GM23248 (cell line): ENCODE results near the gene STRIT1. TPM values are rescaled to one million over a fixed set of nuclear protein-coding genes. Genes with fewer than 3 reads are reported as not detected.
"Not testable (repeated sequence)": the region's sequence is repeated elsewhere in the genome, so short reads cannot be mapped to it uniquely, and the experiment has no call there.

Experiments
- DNase-seq: peaks from one replicate; pipeline ENCODE4 v3.0.0-alpha.2; 2015
- H2AFZ ChIP-seq: fragments of 200-600 bp; sonication (generic); 2 replicates; pipeline ENCODE4 v1.6.1; 2016; ENCODE audit warnings: antibody characterized with exemption
- H3F3A ChIP-seq: fragments of 200-600 bp; sonication (generic); 2 replicates; pipeline ENCODE4 v1.6.1; 2016; ENCODE audit warnings: mild to moderate bottlenecking, antibody characterized with exemption, mixed run types; ENCODE audit not compliant: insufficient read depth
- H3K27ac ChIP-seq: fragments of 200-600 bp; sonication (generic); 2 replicates; pipeline ENCODE4 v1.5.1; 2016; ENCODE audit warnings: mild to moderate bottlenecking
- H3K27me3 ChIP-seq: fragments of 200-600 bp; sonication (generic); replicated peaks from 2 replicates; pipeline ENCODE4 v1.6.1; 2016; ENCODE audit warnings: mild to moderate bottlenecking; ENCODE audit not compliant: insufficient read depth
- H3K36me3 ChIP-seq: fragments of 200-600 bp; sonication (generic); 2 replicates; pipeline ENCODE4 v1.6.1; 2016; ENCODE audit warnings: low read depth, mild to moderate bottlenecking
- H3K4me1 ChIP-seq: fragments of 200-600 bp; sonication (generic); 2 replicates; pipeline ENCODE4 v1.6.1; 2016; ENCODE audit warnings: mild to moderate bottlenecking; ENCODE audit not compliant: insufficient read depth
- H3K4me2 ChIP-seq: fragments of 200-600 bp; sonication (generic); one replicate; pipeline ENCODE4 v1.6.1; 2016; ENCODE audit warnings: mild to moderate bottlenecking; ENCODE audit not compliant: unreplicated experiment
- H3K4me3 ChIP-seq: fragments of 200-600 bp; sonication (generic); 2 replicates; pipeline ENCODE4 v1.5.1; 2016; ENCODE audit warnings: mild to moderate bottlenecking
- H3K79me2 ChIP-seq: fragments of 200-600 bp; sonication (generic); 2 replicates; pipeline ENCODE4 v1.6.1; 2016; ENCODE audit warnings: mild to moderate bottlenecking; ENCODE audit not compliant: insufficient read depth
- H3K9ac ChIP-seq: fragments of 200-600 bp; sonication (generic); 2 replicates; pipeline ENCODE4 v1.6.1; 2016; ENCODE audit warnings: mild to moderate bottlenecking
- H3K9me2 ChIP-seq: fragments of 200-600 bp; sonication (generic); 2 replicates; pipeline ENCODE4 v1.6.1; 2016; ENCODE audit warnings: mixed run types, mild to moderate bottlenecking, moderate library complexity; ENCODE audit not compliant: insufficient read depth
- H3K9me3 ChIP-seq: fragments of 200-600 bp; sonication (generic); one replicate; pipeline ENCODE4 v1.6.1; 2017; ENCODE audit warnings: low read depth
- H4K20me1 ChIP-seq: fragments of 200-600 bp; sonication (generic); 2 replicates; pipeline ENCODE4 v1.6.0; 2016; ENCODE audit not compliant: insufficient read depth
- EZH2 ChIP-seq: fragments of 200-600 bp; sonication (generic); IDR thresholded peaks from 2 replicates; pipeline ENCODE4 v1.6.1; 2018; ENCODE audit warnings: antibody characterized with exemption, mild to moderate bottlenecking; ENCODE audit not compliant: insufficient read depth, poor library complexity, severe bottlenecking
- EZH2phosphoT487 ChIP-seq: fragments of 200-600 bp; sonication (generic); IDR thresholded peaks from 2 replicates; pipeline ENCODE4 v1.6.1; 2018; ENCODE audit warnings: antibody characterized with exemption, moderate library complexity, mild to moderate bottlenecking, low read depth; ENCODE audit not compliant: insufficient read depth
- WGBS, 2 experiments: methylation state at CpG; one replicate each; pipeline ENCODE4 v1.1.6; 2015 to 2017; ENCODE audit warnings: low lambda C conversion rate in 2 of 2, low coverage in 1 of 2; ENCODE audit errors: missing lambda C conversion rate in 2 of 2; 5-methylcytosine and 5-hydroxymethylcytosine counted together
- in situ Hi-C: fragments of 300-500 bp; cut with MboI; formaldehyde crosslinking; loops from 2 replicates; pipeline ENCODE4 v1.15.0; 2020
- polyA plus RNA-seq: library from polyadenylated mRNA; unstranded; fragments of >200 nt; fragmentation: Nextera tagmentation; extraction: Ambion mirVana; gene quantifications from 2 replicates; pipeline ENCODE4 v1.2.1, GENCODE V29; 2016
- total RNA-seq: library from RNA; depleted of rRNA; stranded (reverse); fragments of >200 nt; shearing (Covaris generic); gene quantifications from 2 replicates; pipeline ENCODE4 v1.2.3, GENCODE V29; 2014

Gene STRIT1
- total and polyA plus RNA-seq, 2 experiments from 2014 or later = not detected

- Histone ChIP-seq H4K20me1 (no peaks in the 10 kb centered on the region), H3K27ac (no peak overlapping the region), H3K9ac (no peak overlapping the region), H3K27me3 (no peaks in the 10 kb centered on the region), H3K4me1 (peaks cover 3% of the 10 kb centered on the region; the same call in 1 of the 2 replicates), H3K36me3 (no peaks in the 10 kb centered on the region), H2AFZ (no peak overlapping the region), H3K4me2 (no peak overlapping the region), H3K4me3 (no peak overlapping the region), H3F3A (no peaks in the 10 kb centered on the region), H3K9me2 (no peaks in the 10 kb centered on the region), H3K9me3 (no peaks in the 10 kb centered on the region), H3K79me2 (no peaks in the 10 kb centered on the region)
- DNase-seq = no peak
- 69 to 86% methylated on average over 1 of the region's 1 CpG for WGBS, 2 experiments
- no peak for TF ChIP-seq EZH2
- TF ChIP-seq EZH2phosphoT487 = no peak
- in situ Hi-C loops = no loop called here
Measured at GRCh38 chr3:155271343-155271613, 22.2 kb downstream of the STRIT1 start.

- in situ Hi-C loops = no loop called here
- peaks cover 3% of the 10 kb centered on the region; the same call in 1 of the 2 replicates for H3K4me1 ChIP-seq
- 72 to 74% methylated on average over 8 of the region's 8 CpGs for WGBS, 2 experiments
- no peak overlapping the region for H3K27ac ChIP-seq
- H3K9ac ChIP-seq = no peak overlapping the region
- H3F3A ChIP-seq = no peaks in the 10 kb centered on the region
- H3K27me3 ChIP-seq = no peaks in the 10 kb centered on the region
- no peaks in the 10 kb centered on the region for H3K9me2 ChIP-seq
- H3K36me3 ChIP-seq = no peaks in the 10 kb centered on the region
- no peak overlapping the region for H3K4me3 ChIP-seq
- no peak overlapping the region for H3K4me2 ChIP-seq
- DNase-seq = peak; percentile 20
- H4K20me1 ChIP-seq = no peaks in the 10 kb centered on the region
- no peak for TF ChIP-seq EZH2
- TF ChIP-seq EZH2phosphoT487 = no peak
- no peaks in the 10 kb centered on the region for H3K79me2 ChIP-seq
- peak overlapping the region; percentile 55; the same call in 1 of the 2 replicates for H2AFZ ChIP-seq
- H3K9me3 ChIP-seq = no peaks in the 10 kb centered on the region
Measured at GRCh38 chr3:155270485-155271342, 22.8 kb downstream of the STRIT1 start.

GRCh38 chr3:155270063-155270462 is 23.4 kb downstream of the STRIT1 start:
- 70% methylated on average over 3 of the region's 3 CpGs for WGBS, 2 experiments
- no peaks in the 10 kb centered on the region for H3K9me2 ChIP-seq
- H4K20me1 ChIP-seq = no peaks in the 10 kb centered on the region
- H3K9me3 ChIP-seq = no peaks in the 10 kb centered on the region
- in situ Hi-C loops = no loop called here
- DNase-seq = no peak
- H2AFZ ChIP-seq = no peak overlapping the region
- H3K4me1 ChIP-seq = peaks cover 3% of the 10 kb centered on the region; the same call in 1 of the 2 replicates
- H3K27ac ChIP-seq = no peak overlapping the region
- no peak overlapping the region for H3K4me2 ChIP-seq
- no peak overlapping the region for H3K4me3 ChIP-seq
- H3F3A ChIP-seq = no peaks in the 10 kb centered on the region
- H3K79me2 ChIP-seq = no peaks in the 10 kb centered on the region
- no peak overlapping the region for H3K9ac ChIP-seq
- TF ChIP-seq EZH2 (no peak), EZH2phosphoT487 (no peak)
- no peaks in the 10 kb centered on the region for H3K27me3 ChIP-seq
- no peaks in the 10 kb centered on the region for H3K36me3 ChIP-seq

- H3K9me3 ChIP-seq, H3K9ac ChIP-seq, H3K27ac ChIP-seq, DNase-seq, H3F3A ChIP-seq, H3K4me3 ChIP-seq, H2AFZ ChIP-seq, H3K79me2 ChIP-seq, H3K36me3 ChIP-seq, H3K9me2 ChIP-seq, H3K4me1 ChIP-seq, H4K20me1 ChIP-seq, H3K27me3 ChIP-seq, in situ Hi-C loops, H3K4me2 ChIP-seq: not testable (repeated sequence)
- 66 to 69% methylated on average over 2 of the region's 2 CpGs for WGBS, 2 experiments
Measured at GRCh38 chr3:155262855-155263254, 30.6 kb downstream of the STRIT1 start.
